GM21717 (cell line): ENCODE results near the gene ULBP1.
"Not testable (repeated sequence)": the region's sequence is repeated elsewhere in the genome, so short reads cannot be mapped to it uniquely, and the experiment has no call there.

Experiments used
- ATAC-seq: cut with Tn5 transposase; IDR thresholded peaks from one replicate; pipeline ENCODE4 v1.9.1; 2021; ENCODE audit warnings: mild to moderate bottlenecking, moderate library complexity; ENCODE audit not compliant: unreplicated experiment

Gene ULBP1

GRCh38 chr6:149933036-149933435 is 30.7 kb upstream of the ULBP1 start:
- ATAC-seq = no peak

- no peak for ATAC-seq
These were observed 30.3 kb upstream of the ULBP1 start for GRCh38 chr6:149933461-149933860.

GRCh38 chr6:149934249-149935156 is 29.2 kb upstream of the ULBP1 start:
- ATAC-seq = no peak

- ATAC-seq = no peak
These were observed 28.5 kb upstream of the ULBP1 start for GRCh38 chr6:149935246-149935645.

- ATAC-seq = no peak
These were observed 28.1 kb upstream of the ULBP1 start for GRCh38 chr6:149935668-149936067.

- ATAC-seq = no peak
These were observed 27.0 kb upstream of the ULBP1 start for GRCh38 chr6:149936743-149937142.

GRCh38 chr6:149938013-149938570 is 25.7 kb upstream of the ULBP1 start:
- ATAC-seq = not testable (repeated sequence)

- peak; percentile 77 for ATAC-seq
These were observed 25.0 kb upstream of the ULBP1 start for GRCh38 chr6:149938571-149939355.

GRCh38 chr6:149939356-149939648 is 24.4 kb upstream of the ULBP1 start:
- ATAC-seq = no peak

GRCh38 chr6:149939909-149940671 is 23.7 kb upstream of the ULBP1 start:
- no peak for ATAC-seq

- no peak for ATAC-seq
These were observed 23.1 kb upstream of the ULBP1 start for GRCh38 chr6:149940672-149940982.

- no peak for ATAC-seq
These were observed 21.9 kb upstream of the ULBP1 start, which contains the start of gene ULBP2 for GRCh38 chr6:149941583-149942460. ULBP2 (plus strand) TSS chr6:149942014; CDS start chr6:149942073, 59 bp downstream.

- no peak for ATAC-seq
These were observed 21.3 kb upstream of the ULBP1 start for GRCh38 chr6:149942461-149942829.

GRCh38 chr6:149943321-149943720 is 20.4 kb upstream of the ULBP1 start:
- ATAC-seq = not testable (repeated sequence)

GRCh38 chr6:149945276-149945675 is 18.5 kb upstream of the ULBP1 start:
- not testable (repeated sequence) for ATAC-seq

- not testable (repeated sequence) for ATAC-seq
These were observed 17.1 kb upstream of the ULBP1 start for GRCh38 chr6:149946631-149947030.

- ATAC-seq = not testable (repeated sequence)
These were observed 16.2 kb upstream of the ULBP1 start for GRCh38 chr6:149947533-149947932.

GRCh38 chr6:149948011-149948410 is 15.7 kb upstream of the ULBP1 start:
- no peak for ATAC-seq

- ATAC-seq = no peak
These were observed 15.1 kb upstream of the ULBP1 start for GRCh38 chr6:149948616-149949015.

- no peak for ATAC-seq
These were observed 13.3 kb upstream of the ULBP1 start for GRCh38 chr6:149950423-149950822.
